ENCODE measurements around the gene PRAMEF6. TPM values are rescaled to one million over a fixed set of nuclear protein-coding genes. Genes with fewer than 3 reads are reported as not detected.
"Not testable (repeated sequence)": the region's sequence is repeated elsewhere in the genome, so short reads cannot be mapped to it uniquely, and the experiment has no call there.

Gene PRAMEF6
- not detected for polyA plus RNA-seq (ENCODE audit: insufficient read length in 4 of 4)

- DNase-seq (ENCODE audit: low read depth in 4 of 4, low spot score in 2 of 4) = not testable (repeated sequence)
Measured at GRCh38 chr1:12947480-12947879, at the start of gene PRAMEF6. TSS of gene PRAMEF6 (minus strand) at chr1:12947580. CDS start at chr1:12942518, 5,062 bp downstream.

GRCh38 chr1:12924368-12924767 is 23.0 kb downstream of the PRAMEF6 start:
- DNase-seq (ENCODE audit: low read depth in 4 of 4, low spot score in 2 of 4) = not testable (repeated sequence)

- not testable (repeated sequence) for DNase-seq (ENCODE audit: low read depth in 4 of 4, low spot score in 2 of 4)
Measured at GRCh38 chr1:12921749-12922148, 25.6 kb downstream of the PRAMEF6 start.

- not testable (repeated sequence) for DNase-seq (ENCODE audit: low read depth in 4 of 4, low spot score in 2 of 4)
Measured at GRCh38 chr1:12916310-12916709, 31.1 kb downstream of the PRAMEF6 start, which contains the start of gene PRAMEF7. TSS of gene PRAMEF7 (plus strand) at chr1:12916610. CDS start at chr1:12917693, 1,083 bp downstream.

- DNase-seq (ENCODE audit: low read depth in 4 of 4, low spot score in 2 of 4) = not testable (repeated sequence)
Measured at GRCh38 chr1:12903793-12904572, 43.4 kb downstream of the PRAMEF6 start.

- DNase-seq (ENCODE audit: low read depth in 4 of 4, low spot score in 2 of 4) = not testable (repeated sequence)
Measured at GRCh38 chr1:12899186-12899585, 48.2 kb downstream of the PRAMEF6 start.

- not testable (repeated sequence) for DNase-seq (ENCODE audit: low read depth in 4 of 4, low spot score in 2 of 4)
Measured at GRCh38 chr1:12898170-12898569, 49.2 kb downstream of the PRAMEF6 start, which contains the start of gene PRAMEF10. TSS of gene PRAMEF10 (minus strand) at chr1:12898270. CDS start at chr1:12895847, 2,423 bp downstream.

Other genes starting within 250 kb of the PRAMEF6 start
- not detected for gene AADACL3, start 231.5 kb downstream of the PRAMEF6 start, polyA plus RNA-seq (ENCODE audit: insufficient read length in 4 of 4)
- 1 to 10 TPM in 1 of 4 donors, under 1 TPM in 3; 0.68 to 1.1 (median 0.79) TPM for gene CFAP107, start 201.4 kb downstream of the PRAMEF6 start, polyA plus RNA-seq (ENCODE audit: insufficient read length in 4 of 4)
- gene PRAMEF12, start 173.8 kb downstream of the PRAMEF6 start, polyA plus RNA-seq (ENCODE audit: insufficient read length in 4 of 4) = not detected
- gene PRAMEF1, start 156.2 kb downstream of the PRAMEF6 start, polyA plus RNA-seq (ENCODE audit: insufficient read length in 4 of 4) = not detected
- gene PRAMEF11, start 116.2 kb downstream of the PRAMEF6 start, polyA plus RNA-seq (ENCODE audit: insufficient read length in 4 of 4) = not detected
- gene HNRNPCL1, start 98.9 kb downstream of the PRAMEF6 start, polyA plus RNA-seq (ENCODE audit: insufficient read length in 4 of 4) = under 1 TPM in 3 of 4 donors, not detected in 1; 0.25 to 0.82 (median 0.44) TPM
- gene PRAMEF2, start 90.5 kb downstream of the PRAMEF6 start, polyA plus RNA-seq (ENCODE audit: insufficient read length in 4 of 4) = not detected
- not detected for gene PRAMEF4, start 61.4 kb downstream of the PRAMEF6 start, polyA plus RNA-seq (ENCODE audit: insufficient read length in 4 of 4)
- not detected for gene PRAMEF10, start 49.3 kb downstream of the PRAMEF6 start, polyA plus RNA-seq (ENCODE audit: insufficient read length in 4 of 4)
- gene PRAMEF7, start 31.0 kb downstream of the PRAMEF6 start, polyA plus RNA-seq (ENCODE audit: insufficient read length in 4 of 4) = not detected
- not detected for gene PRAMEF27, start 109.0 kb upstream of the PRAMEF6 start, polyA plus RNA-seq (ENCODE audit: insufficient read length in 4 of 4)
- gene HNRNPCL3, start 113.2 kb upstream of the PRAMEF6 start, polyA plus RNA-seq (ENCODE audit: insufficient read length in 4 of 4) = not detected
- not detected for gene PRAMEF25, start 123.2 kb upstream of the PRAMEF6 start, polyA plus RNA-seq (ENCODE audit: insufficient read length in 4 of 4)
- gene HNRNPCL2, start 169.3 kb upstream of the PRAMEF6 start, polyA plus RNA-seq (ENCODE audit: insufficient read length in 4 of 4) = under 1 TPM in 2 of 4 donors, not detected in 2; 0.21 TPM
- gene PRAMEF26, start 208.4 kb upstream of the PRAMEF6 start, polyA plus RNA-seq (ENCODE audit: insufficient read length in 4 of 4) = not detected
- under 1 TPM in 3 of 4 donors, not detected in 1; 0.54 to 0.81 (median 0.58) TPM for gene HNRNPCL4, start 218.1 kb upstream of the PRAMEF6 start, polyA plus RNA-seq (ENCODE audit: insufficient read length in 4 of 4)
- gene PRAMEF9, start 224.3 kb upstream of the PRAMEF6 start, polyA plus RNA-seq (ENCODE audit: insufficient read length in 4 of 4) = not detected

Data from left renal cortex interstitium (tissue), 4 donors.